ENCODE measurements around the gene MIB2. TPM values are rescaled to one million over a fixed set of nuclear protein-coding genes. Genes with fewer than 3 reads are reported as not detected.
"Not testable (repeated sequence)": the region's sequence is repeated elsewhere in the genome, so short reads cannot be mapped to it uniquely, and the experiment has no call there.

Gene MIB2
- polyA plus RNA-seq, 3 donors, result 5.4 to 65.7 (median 5.6) TPM

GRCh38 chr1:1671365-1672119, 56.2 kb downstream of the MIB2 start:
- WGBS (ENCODE audit: insufficient coverage), result 98% methylated on average over 18 of the region's 27 CpGs
- Histone ChIP-seq H3K4me2 (replicated peaks; ENCODE audit: extremely low read depth, low read length, poor library complexity, severe bottlenecking) (no peak overlapping the region), H3K4me3 (replicated peaks in 1 of 3; ENCODE audit: low read depth in 2 of 3, low read length in 3 of 3) (no peak overlapping the region), H3K9me3 (replicated peaks in 1 of 2; ENCODE audit: control insufficient read depth in 1 of 2, insufficient read depth in 1 of 2, low read length in 2 of 2) (no peaks in the 10 kb centered on the region), H3K9ac (ENCODE audit: insufficient read depth, low read length, poor library complexity, severe bottlenecking) (no peak overlapping the region), H3K79me2 (ENCODE audit: insufficient read depth, low read length) (no peaks in the 10 kb centered on the region), H4K20me1 (ENCODE audit: insufficient read depth, low read length) (no peaks in the 10 kb centered on the region), H3K36me3 (replicated peaks in 1 of 2; ENCODE audit: control insufficient read depth in 1 of 2, insufficient read depth in 2 of 2, low read length in 2 of 2) (peaks cover 46 to 56% of the 10 kb centered on the region in 2 donors), H3K4me1 (ENCODE audit: control insufficient read depth in 1 of 2, insufficient read depth in 2 of 2, low read length in 2 of 2) (no peaks in the 10 kb centered on the region), H3K27me3 (ENCODE audit: control insufficient read depth in 2 of 2, insufficient read depth in 2 of 2, low read length in 2 of 2) (no peaks in the 10 kb centered on the region), H3K27ac (ENCODE audit: low read depth in 1 of 2, low read length in 2 of 2) (no peak overlapping the region), H2AFZ (ENCODE audit: insufficient read depth, low read depth, low read length, poor library complexity, severe bottlenecking) (no peak overlapping the region)
- TF ChIP-seq, protein P1, sequence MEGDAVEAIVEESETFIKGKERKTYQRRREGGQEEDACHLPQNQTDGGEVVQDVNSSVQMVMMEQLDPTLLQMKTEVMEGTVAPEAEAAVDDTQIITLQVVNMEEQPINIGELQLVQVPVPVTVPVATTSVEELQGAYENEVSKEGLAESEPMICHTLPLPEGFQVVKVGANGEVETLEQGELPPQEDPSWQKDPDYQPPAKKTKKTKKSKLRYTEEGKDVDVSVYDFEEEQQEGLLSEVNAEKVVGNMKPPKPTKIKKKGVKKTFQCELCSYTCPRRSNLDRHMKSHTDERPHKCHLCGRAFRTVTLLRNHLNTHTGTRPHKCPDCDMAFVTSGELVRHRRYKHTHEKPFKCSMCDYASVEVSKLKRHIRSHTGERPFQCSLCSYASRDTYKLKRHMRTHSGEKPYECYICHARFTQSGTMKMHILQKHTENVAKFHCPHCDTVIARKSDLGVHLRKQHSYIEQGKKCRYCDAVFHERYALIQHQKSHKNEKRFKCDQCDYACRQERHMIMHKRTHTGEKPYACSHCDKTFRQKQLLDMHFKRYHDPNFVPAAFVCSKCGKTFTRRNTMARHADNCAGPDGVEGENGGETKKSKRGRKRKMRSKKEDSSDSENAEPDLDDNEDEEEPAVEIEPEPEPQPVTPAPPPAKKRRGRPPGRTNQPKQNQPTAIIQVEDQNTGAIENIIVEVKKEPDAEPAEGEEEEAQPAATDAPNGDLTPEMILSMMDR (IDR thresholded peaks at IDR 0.05), result no peak
- Mint-ChIP-seq H3K27ac (peak overlapping the region in 2 of 7 donors; percentile 6 to 57), H3K4me3 (no peak overlapping the region), H3K4me1 (peaks cover 4% of the 10 kb centered on the region), H3K9me3 (no peaks in the 10 kb centered on the region), H3K36me3 (peaks cover 37 to 62% of the 10 kb centered on the region in 2 donors), H3K27me3 (ENCODE audit: low read depth in 3 of 3) (peaks cover 0 to 2% (median 1%) of the 10 kb centered on the region in 3 donors)
- intact Hi-C loops (cut with micrococcal nuclease), result no loop called here
- DNase-seq, result no peak

DNA sequence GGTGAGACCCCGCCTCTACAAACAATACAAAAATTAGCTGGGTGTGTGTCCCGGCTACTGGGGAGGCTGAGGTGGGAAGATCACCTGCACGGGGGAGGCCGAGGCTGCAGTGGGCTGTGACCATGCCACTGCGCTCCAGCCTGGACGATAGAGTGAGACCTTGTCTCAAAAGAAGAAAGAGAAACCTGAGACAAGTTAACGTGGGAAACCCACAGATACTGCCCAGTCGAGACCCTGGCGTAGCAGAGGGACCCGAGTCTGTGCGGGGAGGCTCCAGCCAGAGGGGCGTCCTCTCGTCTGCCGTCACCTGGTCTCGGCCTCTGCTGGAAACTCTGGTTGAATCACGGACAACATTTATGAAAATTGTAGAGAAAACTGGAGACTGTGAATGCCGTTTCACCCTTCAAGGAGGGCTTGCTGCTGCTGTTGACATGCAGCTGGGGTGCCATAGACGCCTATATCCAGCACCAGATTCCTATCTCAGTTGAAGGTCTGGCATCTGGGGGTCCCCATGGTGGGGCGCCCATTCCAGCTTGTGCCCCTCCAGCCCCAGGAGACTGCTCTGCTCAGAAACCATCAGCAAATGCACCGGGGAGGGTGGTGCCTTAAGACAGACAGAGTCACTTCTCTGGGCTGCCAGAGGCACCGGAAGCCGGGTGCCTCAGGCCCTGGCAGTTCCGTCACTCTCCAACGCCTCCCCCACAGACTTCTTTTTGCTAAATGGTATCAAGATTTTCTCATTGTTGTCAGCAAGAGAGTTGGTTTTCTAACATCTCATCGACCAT, 57.1 kb downstream of the MIB2 start:
- no peaks in the 10 kb centered on the region for H3K27me3 ChIP-seq (ENCODE audit: control insufficient read depth in 2 of 2, insufficient read depth in 2 of 2, low read length in 2 of 2)
- no peak overlapping the region for H3K4me3 ChIP-seq (replicated peaks in 1 of 3; ENCODE audit: low read depth in 2 of 3, low read length in 3 of 3)
- H3K27me3 Mint-ChIP-seq (ENCODE audit: low read depth in 3 of 3), result peaks cover 0 to 2% (median 1%) of the 10 kb centered on the region in 3 donors
- H3K4me3 Mint-ChIP-seq, result no peak overlapping the region
- no peak for DNase-seq
- no peak overlapping the region for H3K27ac ChIP-seq (ENCODE audit: low read depth in 1 of 2, low read length in 2 of 2)
- peaks cover 44 to 53% of the 10 kb centered on the region in 2 donors for H3K36me3 ChIP-seq (replicated peaks in 1 of 2; ENCODE audit: control insufficient read depth in 1 of 2, insufficient read depth in 2 of 2, low read length in 2 of 2)
- H3K9me3 Mint-ChIP-seq, result no peaks in the 10 kb centered on the region
- intact Hi-C loops (cut with micrococcal nuclease), result no loop called here
- peaks cover 35 to 57% of the 10 kb centered on the region in 2 donors for H3K36me3 Mint-ChIP-seq
- H3K79me2 ChIP-seq (ENCODE audit: insufficient read depth, low read length), result no peaks in the 10 kb centered on the region
- H3K4me1 ChIP-seq (ENCODE audit: control insufficient read depth in 1 of 2, insufficient read depth in 2 of 2, low read length in 2 of 2), result no peaks in the 10 kb centered on the region
- H2AFZ ChIP-seq (ENCODE audit: insufficient read depth, low read depth, low read length, poor library complexity, severe bottlenecking), result no peak overlapping the region
- TF ChIP-seq, protein P1 (IDR thresholded peaks at IDR 0.05), result no peak
- H3K4me1 Mint-ChIP-seq, result peaks cover 4% of the 10 kb centered on the region
- H3K4me2 ChIP-seq (replicated peaks; ENCODE audit: extremely low read depth, low read length, poor library complexity, severe bottlenecking), result no peak overlapping the region
- peaks cover 2% of the 10 kb centered on the region for H4K20me1 ChIP-seq (ENCODE audit: insufficient read depth, low read length)
- no peaks in the 10 kb centered on the region for H3K9me3 ChIP-seq (replicated peaks in 1 of 2; ENCODE audit: control insufficient read depth in 1 of 2, insufficient read depth in 1 of 2, low read length in 2 of 2)
- 95% methylated on average over 19 of the region's 25 CpGs for WGBS (ENCODE audit: insufficient coverage)
- H3K9ac ChIP-seq (ENCODE audit: insufficient read depth, low read length, poor library complexity, severe bottlenecking), result no peak overlapping the region
- no peak overlapping the region for H3K27ac Mint-ChIP-seq

GRCh38 chr1:1674806-1675205, 59.5 kb downstream of the MIB2 start:
- H3K27ac Mint-ChIP-seq; H3K4me1 Mint-ChIP-seq; H3K4me2 ChIP-seq (replicated peaks; ENCODE audit: extremely low read depth, low read length, poor library complexity, severe bottlenecking); H3K27ac ChIP-seq (ENCODE audit: low read depth in 1 of 2, low read length in 2 of 2); H3K9ac ChIP-seq (ENCODE audit: insufficient read depth, low read length, poor library complexity, severe bottlenecking); H3K9me3 ChIP-seq (replicated peaks in 1 of 2; ENCODE audit: control insufficient read depth in 1 of 2, insufficient read depth in 1 of 2, low read length in 2 of 2); H3K4me1 ChIP-seq (ENCODE audit: control insufficient read depth in 1 of 2, insufficient read depth in 2 of 2, low read length in 2 of 2); H3K27me3 ChIP-seq (ENCODE audit: control insufficient read depth in 2 of 2, insufficient read depth in 2 of 2, low read length in 2 of 2); intact Hi-C loops (cut with micrococcal nuclease); H3K27me3 Mint-ChIP-seq (ENCODE audit: low read depth in 3 of 3); H3K4me3 Mint-ChIP-seq; H2AFZ ChIP-seq (ENCODE audit: insufficient read depth, low read depth, low read length, poor library complexity, severe bottlenecking); H3K4me3 ChIP-seq (replicated peaks in 1 of 3; ENCODE audit: low read depth in 2 of 3, low read length in 3 of 3); H3K9me3 Mint-ChIP-seq; DNase-seq: not testable (repeated sequence)
- WGBS (ENCODE audit: insufficient coverage), result 89% methylated on average over 5 of the region's 21 CpGs
- H3K79me2 ChIP-seq (ENCODE audit: insufficient read depth, low read length), result peaks cover 20% of the 10 kb centered on the region
- peaks cover 28 to 35% of the 10 kb centered on the region in 2 donors for H3K36me3 ChIP-seq (replicated peaks in 1 of 2; ENCODE audit: control insufficient read depth in 1 of 2, insufficient read depth in 2 of 2, low read length in 2 of 2)
- peaks cover 25% of the 10 kb centered on the region for H4K20me1 ChIP-seq (ENCODE audit: insufficient read depth, low read length)
- H3K36me3 Mint-ChIP-seq, result peaks cover 31 to 60% of the 10 kb centered on the region in 2 donors
